Neural cell (in vitro differentiated cells): ENCODE data around the gene CCDC7.
"Not testable (repeated sequence)": the region's sequence is repeated elsewhere in the genome, so short reads cannot be mapped to it uniquely, and the experiment has no call there.

Experiments used
- EZH2 ChIP-seq: fragments of 200-600, 300-800 bp; shearing (Covaris generic), sonication (generic); IDR thresholded peaks from 2 replicates; pipeline ENCODE4 v1.6.1; 2014; ENCODE audit warnings: antibody characterized with exemption, low read length, borderline replicate concordance, mild to moderate bottlenecking; ENCODE audit not compliant: insufficient read depth, poor library complexity, severe bottlenecking
- POLR2AphosphoS5 ChIP-seq: IDR thresholded peaks from 2 replicates; pipeline ENCODE4 v1.6.1; 2012
- TAF1 ChIP-seq: IDR thresholded peaks from 2 replicates; pipeline ENCODE4 v1.6.1; 2012; ENCODE audit warnings: low read depth
- TF ChIP-seq, protein P1 (sequence below): fragments of 450-650 bp; IDR thresholded peaks from 2 replicates; pipeline ENCODE4 v1.5.1; 2014; ENCODE audit warnings: antibody characterized with exemption, mild to moderate bottlenecking, moderate library complexity; ENCODE audit not compliant: poor library complexity, severe bottlenecking

DNA sequence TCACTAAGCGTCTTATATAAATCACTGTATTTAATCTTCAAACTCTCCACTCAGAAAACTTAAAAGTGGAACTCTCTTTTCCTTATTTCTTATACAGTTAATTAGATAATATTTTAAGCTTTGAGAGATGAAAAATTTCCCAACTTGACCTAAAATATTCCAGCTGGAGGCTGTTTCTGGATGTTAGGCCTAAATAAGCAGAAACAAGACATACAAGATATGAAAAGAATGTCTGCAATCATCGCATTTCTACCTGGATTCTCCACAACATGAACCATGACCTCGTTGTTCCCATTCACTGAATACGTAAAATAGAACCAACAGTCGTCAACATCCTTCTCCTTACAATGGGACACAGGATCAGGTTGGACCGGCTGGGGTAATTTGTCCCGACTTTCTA lies 464.0 kb downstream of the CCDC7 start:
- not testable (repeated sequence) for TF ChIP-seq EZH2, TAF1, POLR2AphosphoS5
- TF ChIP-seq, protein P1, sequence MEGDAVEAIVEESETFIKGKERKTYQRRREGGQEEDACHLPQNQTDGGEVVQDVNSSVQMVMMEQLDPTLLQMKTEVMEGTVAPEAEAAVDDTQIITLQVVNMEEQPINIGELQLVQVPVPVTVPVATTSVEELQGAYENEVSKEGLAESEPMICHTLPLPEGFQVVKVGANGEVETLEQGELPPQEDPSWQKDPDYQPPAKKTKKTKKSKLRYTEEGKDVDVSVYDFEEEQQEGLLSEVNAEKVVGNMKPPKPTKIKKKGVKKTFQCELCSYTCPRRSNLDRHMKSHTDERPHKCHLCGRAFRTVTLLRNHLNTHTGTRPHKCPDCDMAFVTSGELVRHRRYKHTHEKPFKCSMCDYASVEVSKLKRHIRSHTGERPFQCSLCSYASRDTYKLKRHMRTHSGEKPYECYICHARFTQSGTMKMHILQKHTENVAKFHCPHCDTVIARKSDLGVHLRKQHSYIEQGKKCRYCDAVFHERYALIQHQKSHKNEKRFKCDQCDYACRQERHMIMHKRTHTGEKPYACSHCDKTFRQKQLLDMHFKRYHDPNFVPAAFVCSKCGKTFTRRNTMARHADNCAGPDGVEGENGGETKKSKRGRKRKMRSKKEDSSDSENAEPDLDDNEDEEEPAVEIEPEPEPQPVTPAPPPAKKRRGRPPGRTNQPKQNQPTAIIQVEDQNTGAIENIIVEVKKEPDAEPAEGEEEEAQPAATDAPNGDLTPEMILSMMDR: not testable (repeated sequence)
